Duodenal mucosa (tissue), 2 donors: ENCODE results near the gene NPNT.
"Not testable (repeated sequence)": the region's sequence is repeated elsewhere in the genome, so short reads cannot be mapped to it uniquely, and the experiment has no call there.

Source experiments
- H3K27ac ChIP-seq: one replicate; pipeline ENCODE4 v1.7.0; 2013; ENCODE audit warnings: low read depth, low read length
- H3K27me3 ChIP-seq, 2 donors: one replicate each; pipeline ENCODE4 v1.7.0; 2013; ENCODE audit warnings: low read length in 2 of 2, control low read depth in 1 of 2; ENCODE audit not compliant: insufficient read depth in 2 of 2, control insufficient read depth in 1 of 2
- H3K36me3 ChIP-seq, 2 donors: one replicate each; pipeline ENCODE4 v1.7.0; 2013; ENCODE audit warnings: low read length in 2 of 2, control low read depth in 1 of 2; ENCODE audit not compliant: insufficient read depth in 2 of 2, control insufficient read depth in 1 of 2
- H3K4me1 ChIP-seq, 2 donors: one replicate each; pipeline ENCODE4 v1.7.0; 2013; ENCODE audit warnings: low read length in 2 of 2, control low read depth in 1 of 2; ENCODE audit not compliant: insufficient read depth in 2 of 2, control insufficient read depth in 1 of 2
- H3K4me3 ChIP-seq, 2 donors: one replicate each; pipeline ENCODE4 v1.7.0; 2013; ENCODE audit warnings: low read length in 2 of 2, low read depth in 1 of 2
- H3K9ac ChIP-seq, 2 donors: one replicate each; pipeline ENCODE4 v1.7.0; 2013; ENCODE audit warnings: low read length in 2 of 2, low read depth in 1 of 2
- H3K9me3 ChIP-seq, 2 donors: one replicate each; pipeline ENCODE4 v1.7.0; 2013; ENCODE audit warnings: low read length in 2 of 2, control low read depth in 1 of 2; ENCODE audit not compliant: control insufficient read depth in 1 of 2

Gene NPNT

GRCh38 chr4:105894660-105895582 lies at the start of gene NPNT:
NPNT (plus strand) TSS chr4:105895471; CDS start chr4:105895653, 182 bp downstream.
- Histone ChIP-seq H3K9ac (peak within 1 kb of the TSS; percentile 63 to 73), H3K4me1 (peaks cover 0 to 7% of the 10 kb centered on the region in 2 donors), H3K9me3 (no peaks in the 10 kb centered on the region), H3K27ac (no peak within 1 kb of the TSS), H3K36me3 (peaks cover 0 to 4% of the 10 kb centered on the region in 2 donors), H3K27me3 (no peaks in the 10 kb centered on the region), H3K4me3 (peak within 1 kb of the TSS; percentile 79 to 85)

GRCh38 chr4:105845559-105845958 lies 49.7 kb upstream of the NPNT start:
- no peaks in the 10 kb centered on the region for H3K9me3 ChIP-seq
- no peak overlapping the region for H3K27ac ChIP-seq
- H3K27me3 ChIP-seq: no peaks in the 10 kb centered on the region
- H3K36me3 ChIP-seq: no peaks in the 10 kb centered on the region
- H3K9ac ChIP-seq: no peak overlapping the region
- H3K4me1 ChIP-seq: peaks cover 6 to 8% of the 10 kb centered on the region in 2 donors
- H3K4me3 ChIP-seq: no peak overlapping the region

GRCh38 chr4:105848359-105848758 lies 46.9 kb upstream of the NPNT start:
- peaks cover 6 to 11% of the 10 kb centered on the region in 2 donors for H3K4me1 ChIP-seq
- H3K27me3 ChIP-seq, H3K4me3 ChIP-seq, H3K9me3 ChIP-seq, H3K9ac ChIP-seq, H3K36me3 ChIP-seq, H3K27ac ChIP-seq: not testable (repeated sequence)

- no peaks in the 10 kb centered on the region for H3K9me3 ChIP-seq
- no peaks in the 10 kb centered on the region for H3K36me3 ChIP-seq
- peak overlapping the region in 1 of 2 donors; percentile 21 for H3K4me3 ChIP-seq
- H3K9ac ChIP-seq: no peak overlapping the region
- no peaks in the 10 kb centered on the region for H3K27me3 ChIP-seq
- H3K4me1 ChIP-seq: peaks cover 6 to 11% of the 10 kb centered on the region in 2 donors
- no peak overlapping the region for H3K27ac ChIP-seq
Measured at GRCh38 chr4:105851196-105851595, 44.1 kb upstream of the NPNT start.

GRCh38 chr4:105852230-105852629 lies 43.0 kb upstream of the NPNT start:
- H3K27ac ChIP-seq, H3K36me3 ChIP-seq, H3K9ac ChIP-seq, H3K9me3 ChIP-seq, H3K27me3 ChIP-seq, H3K4me3 ChIP-seq: not testable (repeated sequence)
- H3K4me1 ChIP-seq: peaks cover 6 to 11% of the 10 kb centered on the region in 2 donors

- Histone ChIP-seq H3K36me3 (no peaks in the 10 kb centered on the region), H3K4me1 (no peaks in the 10 kb centered on the region), H3K9me3 (peaks cover 6 to 8% of the 10 kb centered on the region in 2 donors), H3K9ac (no peak overlapping the region), H3K4me3 (no peak overlapping the region), H3K27ac (no peak overlapping the region), H3K27me3 (no peaks in the 10 kb centered on the region)
Measured at GRCh38 chr4:105858466-105859040, 36.7 kb upstream of the NPNT start.

GRCh38 chr4:105859233-105859632 lies 36.0 kb upstream of the NPNT start:
- H3K9me3 ChIP-seq: peaks cover 6 to 8% of the 10 kb centered on the region in 2 donors
- H3K4me1 ChIP-seq: no peaks in the 10 kb centered on the region

GRCh38 chr4:105870963-105871362 lies 24.3 kb upstream of the NPNT start:
- Histone ChIP-seq H3K4me1 (no peaks in the 10 kb centered on the region), H3K4me3 (no peak overlapping the region), H3K27me3 (no peaks in the 10 kb centered on the region), H3K9me3 (no peaks in the 10 kb centered on the region), H3K9ac (no peak overlapping the region), H3K36me3 (no peaks in the 10 kb centered on the region), H3K27ac (no peak overlapping the region)

More at GRCh38 chr4:105859233-105859632, 36.0 kb upstream of the NPNT start:
- Histone ChIP-seq H3K36me3 (no peaks in the 10 kb centered on the region), H3K9ac (no peak overlapping the region), H3K27me3 (no peaks in the 10 kb centered on the region), H3K4me3 (no peak overlapping the region), H3K27ac (no peak overlapping the region)

- Histone ChIP-seq H3K9ac (no peak overlapping the region), H3K4me3 (no peak overlapping the region), H3K4me1 (no peaks in the 10 kb centered on the region), H3K9me3 (no peaks in the 10 kb centered on the region), H3K27me3 (no peaks in the 10 kb centered on the region), H3K27ac (no peak overlapping the region), H3K36me3 (no peaks in the 10 kb centered on the region)
Measured at GRCh38 chr4:105871997-105872396, 23.3 kb upstream of the NPNT start.

- Histone ChIP-seq H3K4me1 (no peaks in the 10 kb centered on the region), H3K27ac (no peak overlapping the region), H3K9me3 (no peaks in the 10 kb centered on the region), H3K9ac (no peak overlapping the region), H3K4me3 (no peak overlapping the region), H3K27me3 (no peaks in the 10 kb centered on the region), H3K36me3 (no peaks in the 10 kb centered on the region)
Measured at GRCh38 chr4:105875233-105875632, 20.0 kb upstream of the NPNT start.
